Measurements from ENCODE around the gene PTPRG.

DNA sequence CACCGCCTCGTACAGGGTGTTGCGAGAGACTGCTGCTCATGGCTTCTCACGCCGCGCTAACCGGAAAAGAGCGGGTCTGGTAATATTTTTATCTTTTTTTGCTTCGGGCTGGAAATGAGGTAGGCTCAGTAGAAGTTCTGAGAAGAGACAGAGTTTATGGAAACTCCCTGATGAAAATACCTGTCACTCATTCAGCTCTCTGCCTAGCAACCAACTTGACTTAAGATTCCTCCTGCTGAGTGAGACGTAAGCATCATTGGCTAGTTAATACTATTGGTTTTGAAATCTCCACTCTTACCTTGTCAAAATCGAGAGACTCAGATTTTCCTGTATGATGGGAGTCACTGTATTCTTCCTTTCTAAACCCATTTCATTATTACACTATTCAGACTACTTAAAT lies 181.7 kb downstream of the PTPRG start:
- TF ChIP-seq, protein P1, sequence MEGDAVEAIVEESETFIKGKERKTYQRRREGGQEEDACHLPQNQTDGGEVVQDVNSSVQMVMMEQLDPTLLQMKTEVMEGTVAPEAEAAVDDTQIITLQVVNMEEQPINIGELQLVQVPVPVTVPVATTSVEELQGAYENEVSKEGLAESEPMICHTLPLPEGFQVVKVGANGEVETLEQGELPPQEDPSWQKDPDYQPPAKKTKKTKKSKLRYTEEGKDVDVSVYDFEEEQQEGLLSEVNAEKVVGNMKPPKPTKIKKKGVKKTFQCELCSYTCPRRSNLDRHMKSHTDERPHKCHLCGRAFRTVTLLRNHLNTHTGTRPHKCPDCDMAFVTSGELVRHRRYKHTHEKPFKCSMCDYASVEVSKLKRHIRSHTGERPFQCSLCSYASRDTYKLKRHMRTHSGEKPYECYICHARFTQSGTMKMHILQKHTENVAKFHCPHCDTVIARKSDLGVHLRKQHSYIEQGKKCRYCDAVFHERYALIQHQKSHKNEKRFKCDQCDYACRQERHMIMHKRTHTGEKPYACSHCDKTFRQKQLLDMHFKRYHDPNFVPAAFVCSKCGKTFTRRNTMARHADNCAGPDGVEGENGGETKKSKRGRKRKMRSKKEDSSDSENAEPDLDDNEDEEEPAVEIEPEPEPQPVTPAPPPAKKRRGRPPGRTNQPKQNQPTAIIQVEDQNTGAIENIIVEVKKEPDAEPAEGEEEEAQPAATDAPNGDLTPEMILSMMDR (IDR thresholded peaks at IDR 0.05) = no peak
- no peak for TF ChIP-seq POLR2A (IDR thresholded peaks at IDR 0.05)
